ENCODE results near the gene TSC22D2. TPM values are rescaled to one million over a fixed set of nuclear protein-coding genes. Genes with fewer than 3 reads are reported as not detected.

Gene TSC22D2
- total and polyA plus RNA-seq, 2 of the 4 experiments (the other 2 are of a cell fraction), result 12.2 to 20.5 TPM

- intact Hi-C loops (cut with micrococcal nuclease), result loop anchor here (10.0 kb wide), 1 partner anchor 55 kb away; no protein-coding TSS in a partner anchor
- TF ChIP-seq MAZ (IDR thresholded peaks at IDR 0.05; ENCODE audit: borderline replicate concordance, low read depth, low read length) (no peak), MXI1 (IDR thresholded peaks at IDR 0.05; ENCODE audit: borderline replicate concordance, low read depth, low read length) (no peak), MAFK (IDR thresholded peaks at IDR 0.05; ENCODE audit: low read depth, low read length) (no peak), CTCF (conservative IDR thresholded peaks at IDR 0.05; ENCODE audit: low read depth, low read length) (no peak), RFX5 (IDR thresholded peaks at IDR 0.05; ENCODE audit: low read depth, low read length) (no peak), RCOR1 (IDR thresholded peaks at IDR 0.05; ENCODE audit: insufficient replicate concordance, low read length) (no peak), SMC3 (IDR thresholded peaks at IDR 0.05; ENCODE audit: low read depth, low read length) (no peak), FOS (IDR thresholded peaks at IDR 0.05; ENCODE audit: low read depth, low read length) (no peak)
Measured at GRCh38 chr3:150469931-150470740, 62.0 kb downstream of the TSC22D2 start.

More at GRCh38 chr3:150469931-150470740, 62.0 kb downstream of the TSC22D2 start:
- dilution Hi-C loops (cut with HindIII; ENCODE audit: low sequenced_read_pairs, unreplicated experiment), result no loop called here
- H4K5ac ChIP-seq (ENCODE audit: low read depth, low read length), result 0 out of 2 replicates have a peak overlapping the region, but pooled peaks have one; percentile 14
- no peak overlapping the region for H3K9ac ChIP-seq (ENCODE audit: low read depth, low read length)
- no peaks in the 10 kb centered on the region for H3K9me3 ChIP-seq (ENCODE audit: control insufficient read depth, insufficient read depth, low read length)
- no peak overlapping the region for H3K14ac ChIP-seq (replicated peaks; ENCODE audit: low read depth, low read length)
- no peaks in the 10 kb centered on the region for H3K36me3 ChIP-seq (ENCODE audit: control insufficient read depth, insufficient read depth, low read length)
- peak overlapping the region; percentile 8; the same call in 1 of the 3 replicates for H2BK15ac ChIP-seq (ENCODE audit: low read depth, low read length)
- no peaks in the 10 kb centered on the region for H3K27me3 ChIP-seq (ENCODE audit: control insufficient read depth, insufficient read depth, low read length)
- peak overlapping the region; percentile 40 for H3K4me2 ChIP-seq (ENCODE audit: low read depth, low read length)
- H3K4me1 ChIP-seq (ENCODE audit: control insufficient read depth, insufficient read depth, low read length), result peaks cover 7% of the 10 kb centered on the region
- no peak overlapping the region for H3K56ac ChIP-seq (ENCODE audit: extremely low read depth, insufficient read depth, low read length)
- H2BK20ac ChIP-seq (ENCODE audit: low read depth, low read length), result peak overlapping the region; percentile 28; the same call in 1 of the 2 replicates
- peaks cover 4% of the 10 kb centered on the region; the same call in 1 of the 2 replicates for H3K9me1 ChIP-seq (ENCODE audit: insufficient read depth, low read length)
- peak overlapping the region; percentile 44 for H3K4ac ChIP-seq (ENCODE audit: low read depth, low read length)
- H4K20me1 ChIP-seq (ENCODE audit: insufficient read depth, low read length), result peaks cover 3% of the 10 kb centered on the region; the same call in 1 of the 2 replicates
- no CpG with 5 or more reads among the region's 7 CpGs for WGBS, 2 experiments (ENCODE audit: extremely low coverage in 2 of 2, insufficient read length in 1 of 2)
- no peak overlapping the region for H3K18ac ChIP-seq (ENCODE audit: low read depth, low read length)
- DNase-seq (peak; percentile 79), ATAC-seq (ENCODE audit: low read depth) (peak; percentile 41)
- no peak overlapping the region for H3K23ac ChIP-seq (ENCODE audit: low read depth, low read length)
- peak overlapping the region; percentile 45 for H2BK120ac ChIP-seq (ENCODE audit: low read depth, low read length)
- ChIA-PET CTCF (interaction anchor here (0.6 to 1.2 kb wide), 3 partner anchors 63 to 413 kb away, joined by 3 to 5 read pairs (median 4); no protein-coding TSS in a partner anchor), POLR2A (ENCODE audit: unreplicated experiment) (no interaction called here)
- H2BK5ac ChIP-seq (ENCODE audit: low read depth, low read length, poor library complexity, severe bottlenecking), result peak overlapping the region; percentile 52
- no TSS peak for BruUV-seq (replicated peaks)
- H4K91ac ChIP-seq (ENCODE audit: insufficient read depth, low read depth, low read length), result no peak overlapping the region
- H3K4me3 ChIP-seq (ENCODE audit: insufficient read depth, low read depth, low read length), result no peak overlapping the region
- H4K8ac ChIP-seq (ENCODE audit: low read depth in 2 of 2, low read length in 2 of 2), result peak overlapping the region in 1 of 2 experiments; percentile 44; a peak in 1 of 4 replicates
- H3K27ac ChIP-seq (ENCODE audit: insufficient read depth, low read length), result peak overlapping the region; percentile 33
- no peak overlapping the region for H2AFZ ChIP-seq (replicated peaks; ENCODE audit: low read length, poor library complexity)
- peak overlapping the region; percentile 55 for H2AK5ac ChIP-seq (ENCODE audit: low read depth, low read length)
- H2AK9ac ChIP-seq (replicated peaks; ENCODE audit: low read depth, low read length, poor library complexity), result peak overlapping the region; percentile 75
- in situ Hi-C loops (cut with MboI; ENCODE audit: low sequenced_read_pairs), result no loop called here
- H3K79me1 ChIP-seq (ENCODE audit: low read depth in 1 of 2, low read length in 2 of 2), result peaks cover 0 to 8% of the 10 kb centered on the region in 2 experiments; a peak in 2 of 4 replicates
